ENCODE data around the gene EXD3. TPM values are rescaled to one million over a fixed set of nuclear protein-coding genes. Genes with fewer than 3 reads are reported as not detected.
A peak's percentile ranks its signal among the peaks of the same experiment; 100 is the strongest.

The EXD3 gene
- total RNA-seq, 1 donor: 7.3 TPM

- TF ChIP-seq, protein P1, sequence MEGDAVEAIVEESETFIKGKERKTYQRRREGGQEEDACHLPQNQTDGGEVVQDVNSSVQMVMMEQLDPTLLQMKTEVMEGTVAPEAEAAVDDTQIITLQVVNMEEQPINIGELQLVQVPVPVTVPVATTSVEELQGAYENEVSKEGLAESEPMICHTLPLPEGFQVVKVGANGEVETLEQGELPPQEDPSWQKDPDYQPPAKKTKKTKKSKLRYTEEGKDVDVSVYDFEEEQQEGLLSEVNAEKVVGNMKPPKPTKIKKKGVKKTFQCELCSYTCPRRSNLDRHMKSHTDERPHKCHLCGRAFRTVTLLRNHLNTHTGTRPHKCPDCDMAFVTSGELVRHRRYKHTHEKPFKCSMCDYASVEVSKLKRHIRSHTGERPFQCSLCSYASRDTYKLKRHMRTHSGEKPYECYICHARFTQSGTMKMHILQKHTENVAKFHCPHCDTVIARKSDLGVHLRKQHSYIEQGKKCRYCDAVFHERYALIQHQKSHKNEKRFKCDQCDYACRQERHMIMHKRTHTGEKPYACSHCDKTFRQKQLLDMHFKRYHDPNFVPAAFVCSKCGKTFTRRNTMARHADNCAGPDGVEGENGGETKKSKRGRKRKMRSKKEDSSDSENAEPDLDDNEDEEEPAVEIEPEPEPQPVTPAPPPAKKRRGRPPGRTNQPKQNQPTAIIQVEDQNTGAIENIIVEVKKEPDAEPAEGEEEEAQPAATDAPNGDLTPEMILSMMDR (IDR thresholded peaks at IDR 0.05; ENCODE audit: insufficient read depth, low read depth, low read length): peak; percentile 72
- H3K4me3 ChIP-seq (ENCODE audit: low read depth, low read length): peak overlapping the region; percentile 43
- DNase-seq (ENCODE audit: low read depth): peak; percentile 59
These were observed 15.9 kb downstream of the EXD3 start for GRCh38 chr9:137406876-137407589.

GRCh38 chr9:137406085-137406760 lies 16.7 kb downstream of the EXD3 start:
- TF ChIP-seq, protein P1 (IDR thresholded peaks at IDR 0.05; ENCODE audit: insufficient read depth, low read depth, low read length): no peak
- peak overlapping the region; percentile 43 for H3K4me3 ChIP-seq (ENCODE audit: low read depth, low read length)
- DNase-seq (ENCODE audit: low read depth): no peak

DNA sequence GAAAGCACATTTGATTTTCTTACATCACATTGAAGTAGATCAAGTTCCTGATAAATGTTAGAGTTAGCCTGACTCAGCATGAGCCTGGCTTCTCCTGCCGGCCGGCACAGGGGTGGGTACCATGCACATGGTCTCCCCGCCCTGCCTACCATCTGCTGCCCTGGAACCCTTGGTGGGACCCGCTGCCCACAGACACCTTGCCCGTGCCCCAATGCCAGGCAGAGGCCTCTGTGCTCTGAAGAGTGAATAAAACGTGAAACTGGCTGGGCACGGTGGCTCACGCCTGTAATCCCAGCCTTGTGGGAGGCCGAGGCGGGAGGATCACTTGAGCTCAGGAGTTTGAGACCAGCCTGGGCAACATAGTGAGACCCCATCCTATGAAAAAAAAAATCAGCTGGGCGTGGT lies 17.3 kb downstream of the EXD3 start:
- TF ChIP-seq, protein P1 (IDR thresholded peaks at IDR 0.05; ENCODE audit: insufficient read depth, low read depth, low read length): no peak
- H3K4me3 ChIP-seq (ENCODE audit: low read depth, low read length): no peak overlapping the region
- no peak for DNase-seq (ENCODE audit: low read depth)

DNA sequence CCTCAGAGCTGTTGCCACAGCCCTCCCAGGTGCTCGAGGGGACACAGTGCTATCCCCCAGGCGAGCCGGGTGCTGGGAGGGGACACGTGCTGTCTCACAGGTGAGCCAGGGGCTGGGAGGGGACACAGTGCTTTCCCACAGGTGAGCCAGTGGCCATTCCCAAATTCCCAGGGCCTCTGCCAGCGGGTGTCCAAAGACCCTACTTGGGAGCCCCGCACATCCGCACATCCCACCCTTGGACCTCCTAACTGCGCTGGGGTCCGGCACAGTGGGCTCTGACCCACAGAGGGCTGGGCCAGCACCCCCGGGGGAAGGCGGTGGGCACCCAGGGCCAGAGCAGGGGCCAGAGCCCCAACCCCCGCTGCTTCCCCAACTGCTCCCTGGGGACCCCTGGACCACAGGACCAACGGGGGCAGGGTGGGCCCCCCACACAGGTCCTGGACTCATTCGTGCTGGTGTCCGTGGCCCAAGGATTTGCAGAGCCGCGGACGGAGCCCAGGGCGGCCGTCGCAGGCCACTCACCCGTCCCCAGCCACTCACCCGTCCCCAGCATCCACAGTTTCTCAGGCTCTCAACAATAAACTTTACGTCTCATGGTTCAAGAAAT lies 17.9 kb downstream of the EXD3 start:
- DNase-seq (ENCODE audit: low read depth): no peak
- TF ChIP-seq, protein P1 (IDR thresholded peaks at IDR 0.05; ENCODE audit: insufficient read depth, low read depth, low read length): no peak
- no peak overlapping the region for H3K4me3 ChIP-seq (ENCODE audit: low read depth, low read length)

DNA sequence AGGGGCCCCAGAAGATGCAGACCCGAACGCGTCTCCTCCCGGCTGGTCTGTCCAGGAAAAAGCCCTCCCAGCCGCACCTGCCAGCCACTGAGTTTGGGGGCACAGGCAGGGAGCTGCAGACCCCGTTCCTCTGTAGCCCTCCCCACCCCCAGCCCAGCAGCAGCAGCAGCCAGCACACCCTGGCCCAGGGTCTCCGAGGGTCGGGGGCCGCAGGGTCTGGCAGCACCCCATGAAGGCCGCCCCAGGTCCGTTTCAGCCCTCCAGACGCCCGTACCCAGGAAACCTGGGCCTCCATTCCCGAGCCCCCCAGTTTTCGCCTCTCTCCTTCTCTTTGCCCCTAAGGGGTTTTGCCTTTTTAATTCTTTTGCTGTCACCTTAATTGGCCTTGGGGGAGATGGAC lies 19.7 kb downstream of the EXD3 start:
- TF ChIP-seq, protein P1 (IDR thresholded peaks at IDR 0.05; ENCODE audit: insufficient read depth, low read depth, low read length): no peak

GRCh38 chr9:137402746-137403145 lies 20.2 kb downstream of the EXD3 start:
- no peak overlapping the region for H3K4me3 ChIP-seq (ENCODE audit: low read depth, low read length)
- TF ChIP-seq, protein P1 (IDR thresholded peaks at IDR 0.05; ENCODE audit: insufficient read depth, low read depth, low read length): no peak
- DNase-seq (ENCODE audit: low read depth): no peak

More for the DNA sequence above, 19.7 kb downstream of the EXD3 start:
- no peak for DNase-seq (ENCODE audit: low read depth)
- no peak overlapping the region for H3K4me3 ChIP-seq (ENCODE audit: low read depth, low read length)
